Mesothelial cell of epicardium (in vitro differentiated cells): ENCODE results near the gene UNC45A. TPM values are rescaled to one million over a fixed set of nuclear protein-coding genes. Genes with fewer than 3 reads are reported as not detected.

Experiments used
- DNase-seq, 2 experiments: peaks; one replicate each; pipeline ENCODE4 v3.0.0; 2021; ENCODE audit warnings: low spot score in 2 of 2; ENCODE audit not compliant: unreplicated experiment in 2 of 2
- H3K27ac Mint-ChIP-seq: 2 replicates; pipeline ENCODE4 v1.8.0; 2021; ENCODE audit warnings: mixed read lengths
- H3K27me3 Mint-ChIP-seq: 2 replicates; pipeline ENCODE4 v1.8.0; 2021; ENCODE audit warnings: low read depth, mixed read lengths
- H3K36me3 Mint-ChIP-seq: 2 replicates; pipeline ENCODE4 v1.8.0; 2021; ENCODE audit warnings: mixed read lengths
- H3K4me1 Mint-ChIP-seq: 2 replicates; pipeline ENCODE4 v1.8.0; 2021; ENCODE audit warnings: mixed read lengths
- H3K4me3 Mint-ChIP-seq: 2 replicates; pipeline ENCODE4 v1.8.0; 2021; ENCODE audit warnings: mild to moderate bottlenecking, moderate library complexity, mixed read lengths
- H3K9me3 Mint-ChIP-seq: 2 replicates; pipeline ENCODE4 v1.8.0; 2021; ENCODE audit warnings: mixed read lengths
- total RNA-seq: library from RNA; stranded (reverse); gene quantifications from 3 replicates; pipeline ENCODE4 v1.2.1, GENCODE V29; 2021
- TF ChIP-seq, protein P1 (sequence below): fragments of 200-600 bp; sonication (generic); IDR thresholded peaks from one replicate; pipeline ENCODE4 v1.5.0; 2021; ENCODE audit warnings: antibody characterized with exemption; ENCODE audit not compliant: unreplicated experiment

The UNC45A gene
- total RNA-seq, 1 donor from 2014 or later = 79.7 TPM

GRCh38 chr15:90967206-90967605 lies 32.1 kb downstream of the UNC45A start:
- TF ChIP-seq, protein P1, sequence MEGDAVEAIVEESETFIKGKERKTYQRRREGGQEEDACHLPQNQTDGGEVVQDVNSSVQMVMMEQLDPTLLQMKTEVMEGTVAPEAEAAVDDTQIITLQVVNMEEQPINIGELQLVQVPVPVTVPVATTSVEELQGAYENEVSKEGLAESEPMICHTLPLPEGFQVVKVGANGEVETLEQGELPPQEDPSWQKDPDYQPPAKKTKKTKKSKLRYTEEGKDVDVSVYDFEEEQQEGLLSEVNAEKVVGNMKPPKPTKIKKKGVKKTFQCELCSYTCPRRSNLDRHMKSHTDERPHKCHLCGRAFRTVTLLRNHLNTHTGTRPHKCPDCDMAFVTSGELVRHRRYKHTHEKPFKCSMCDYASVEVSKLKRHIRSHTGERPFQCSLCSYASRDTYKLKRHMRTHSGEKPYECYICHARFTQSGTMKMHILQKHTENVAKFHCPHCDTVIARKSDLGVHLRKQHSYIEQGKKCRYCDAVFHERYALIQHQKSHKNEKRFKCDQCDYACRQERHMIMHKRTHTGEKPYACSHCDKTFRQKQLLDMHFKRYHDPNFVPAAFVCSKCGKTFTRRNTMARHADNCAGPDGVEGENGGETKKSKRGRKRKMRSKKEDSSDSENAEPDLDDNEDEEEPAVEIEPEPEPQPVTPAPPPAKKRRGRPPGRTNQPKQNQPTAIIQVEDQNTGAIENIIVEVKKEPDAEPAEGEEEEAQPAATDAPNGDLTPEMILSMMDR = no peak
- Mint-ChIP-seq H3K4me1 (peaks cover 1% of the 10 kb centered on the region), H3K4me3 (no peak overlapping the region), H3K9me3 (no peaks in the 10 kb centered on the region), H3K27me3 (no peaks in the 10 kb centered on the region), H3K27ac (no peak overlapping the region), H3K36me3 (peaks cover 35% of the 10 kb centered on the region)
- no peak for DNase-seq

DNA sequence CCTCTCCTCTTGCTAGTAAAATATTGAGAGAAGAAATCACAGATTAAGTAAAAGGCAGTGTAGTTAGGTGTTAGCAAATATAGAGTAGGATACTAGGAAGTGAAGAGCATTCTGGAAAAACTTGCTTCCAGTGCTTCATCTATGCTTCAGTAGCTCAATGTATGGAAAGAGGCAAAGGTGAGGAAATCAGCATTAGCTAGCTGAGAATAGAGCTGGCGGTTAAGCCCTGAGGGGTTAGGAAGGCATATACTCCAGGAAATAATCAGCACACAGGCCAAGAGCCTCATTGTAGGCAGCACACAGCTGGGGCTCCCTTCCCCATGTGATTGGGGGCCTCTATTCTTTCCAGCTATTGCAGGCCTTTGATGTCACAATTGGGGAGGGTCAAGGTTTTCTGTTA lies 33.3 kb downstream of the UNC45A start:
- H3K27ac Mint-ChIP-seq = no peak overlapping the region
- H3K27me3 Mint-ChIP-seq = no peaks in the 10 kb centered on the region
- H3K36me3 Mint-ChIP-seq = peaks cover 31% of the 10 kb centered on the region
- no peaks in the 10 kb centered on the region for H3K9me3 Mint-ChIP-seq
- TF ChIP-seq, protein P1 = no peak
- no peak overlapping the region for H3K4me3 Mint-ChIP-seq
- no peaks in the 10 kb centered on the region for H3K4me1 Mint-ChIP-seq
- no peak for DNase-seq

DNA sequence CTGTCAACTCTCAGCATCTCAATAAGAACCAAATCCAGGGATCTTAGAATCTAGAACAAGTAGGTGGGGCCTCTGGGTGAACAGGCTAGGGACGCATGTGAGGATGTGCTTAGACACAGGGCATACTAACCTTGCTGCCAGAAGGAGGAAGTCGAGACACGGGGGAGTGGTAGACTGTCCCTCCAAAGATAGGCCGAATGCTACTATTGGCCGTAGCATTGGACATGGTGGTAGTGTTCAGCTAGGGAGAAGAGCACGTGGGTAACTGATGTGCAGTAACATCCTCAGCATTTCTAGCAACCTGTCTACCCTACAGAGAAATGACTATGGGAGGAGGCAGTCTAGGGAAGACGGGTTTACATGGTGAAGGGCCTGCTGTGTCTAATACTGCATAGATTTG lies 35.2 kb downstream of the UNC45A start:
- TF ChIP-seq, protein P1 = no peak
- no peaks in the 10 kb centered on the region for H3K27me3 Mint-ChIP-seq
- H3K4me3 Mint-ChIP-seq = no peak overlapping the region
- peaks cover 29% of the 10 kb centered on the region for H3K36me3 Mint-ChIP-seq
- H3K27ac Mint-ChIP-seq = no peak overlapping the region
- no peaks in the 10 kb centered on the region for H3K4me1 Mint-ChIP-seq
- no peaks in the 10 kb centered on the region for H3K9me3 Mint-ChIP-seq
- DNase-seq = no peak

DNA sequence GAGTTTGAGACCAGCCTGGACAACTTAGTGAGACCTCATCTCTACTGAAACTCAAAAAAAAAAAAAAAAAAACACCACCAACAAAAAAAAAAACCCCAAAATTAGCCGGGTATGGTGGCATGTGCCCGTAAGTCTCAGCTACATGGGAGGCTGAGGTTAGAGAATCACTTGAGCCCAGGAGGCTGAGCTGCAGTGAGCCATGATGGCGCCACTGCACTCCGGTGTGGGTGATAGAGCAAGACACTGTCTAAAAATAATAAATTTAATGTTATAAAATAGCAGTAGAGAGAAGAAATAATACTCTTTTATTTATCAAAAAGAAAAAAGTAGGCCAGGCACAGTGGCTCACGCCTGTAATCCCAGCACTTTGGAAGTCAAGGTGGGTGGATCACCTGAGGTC lies 37.0 kb downstream of the UNC45A start:
- Mint-ChIP-seq H3K27me3 (no peaks in the 10 kb centered on the region), H3K36me3 (peaks cover 31% of the 10 kb centered on the region), H3K27ac (no peak overlapping the region), H3K9me3 (no peaks in the 10 kb centered on the region), H3K4me3 (no peak overlapping the region), H3K4me1 (no peaks in the 10 kb centered on the region)
- TF ChIP-seq, protein P1 = no peak
- no peak for DNase-seq

GRCh38 chr15:90974216-90974615 lies 39.1 kb downstream of the UNC45A start:
- Mint-ChIP-seq H3K27ac (no peak overlapping the region), H3K4me1 (no peaks in the 10 kb centered on the region), H3K9me3 (no peaks in the 10 kb centered on the region), H3K36me3 (peaks cover 35% of the 10 kb centered on the region), H3K27me3 (no peaks in the 10 kb centered on the region), H3K4me3 (no peak overlapping the region)
- TF ChIP-seq, protein P1 = no peak
- DNase-seq = no peak

GRCh38 chr15:90979582-90979981 lies 44.5 kb downstream of the UNC45A start:
- Mint-ChIP-seq H3K27ac (no peak overlapping the region), H3K4me1 (no peaks in the 10 kb centered on the region), H3K36me3 (peaks cover 49% of the 10 kb centered on the region), H3K27me3 (no peaks in the 10 kb centered on the region), H3K9me3 (no peaks in the 10 kb centered on the region), H3K4me3 (no peak overlapping the region)
- DNase-seq = no peak
- TF ChIP-seq, protein P1 = no peak
